Measurements from ENCODE around the gene SCN9A. TPM values are rescaled to one million over a fixed set of nuclear protein-coding genes. Genes with fewer than 3 reads are reported as not detected.

SCN9A gene
- total RNA-seq, 4 donors from 2014 or later, result 3.1 to 7.7 (median 6.2) TPM

DNA sequence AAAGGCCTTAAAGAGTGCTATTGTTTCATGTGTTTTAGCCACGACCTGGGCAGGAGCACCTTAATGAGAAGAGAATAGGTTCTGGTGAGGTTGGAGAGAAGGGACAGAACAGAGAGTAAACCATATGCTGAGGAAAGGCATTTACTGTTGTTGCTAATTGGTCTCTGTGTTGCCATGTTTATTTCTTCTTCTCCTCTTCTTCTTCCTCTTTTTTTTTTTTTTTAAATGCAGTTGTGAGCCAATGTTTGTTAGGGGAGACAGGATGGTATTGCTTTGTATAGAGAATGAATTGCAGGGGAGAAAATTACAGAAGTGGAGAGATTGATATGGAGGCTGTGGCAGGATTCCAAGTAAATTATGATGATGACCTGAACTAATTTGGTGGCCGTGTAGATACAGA is 2.6 kb downstream of the SCN9A start:
- peaks cover 0 to 24% (median 0%) of the 10 kb centered on the region in 3 donors for H3K4me1 ChIP-seq
- H3K27me3 ChIP-seq, result peaks cover 23% of the 10 kb centered on the region
- H3K27ac ChIP-seq, result no peak overlapping the region
- WGBS, 2 donors (ENCODE audit: low coverage in 1 of 2), result 64 to 71% methylated on average over 2 of the region's 2 CpGs
- no peaks in the 10 kb centered on the region for H3K36me3 ChIP-seq
- no peak overlapping the region for H3K4me3 ChIP-seq
- no peaks in the 10 kb centered on the region for H3K9me3 ChIP-seq
- TF ChIP-seq POLR2AphosphoS5 (IDR thresholded peaks at IDR 0.05) (no peak), EP300 (IDR thresholded peaks at IDR 0.05) (no peak)
- TF ChIP-seq, protein P1, sequence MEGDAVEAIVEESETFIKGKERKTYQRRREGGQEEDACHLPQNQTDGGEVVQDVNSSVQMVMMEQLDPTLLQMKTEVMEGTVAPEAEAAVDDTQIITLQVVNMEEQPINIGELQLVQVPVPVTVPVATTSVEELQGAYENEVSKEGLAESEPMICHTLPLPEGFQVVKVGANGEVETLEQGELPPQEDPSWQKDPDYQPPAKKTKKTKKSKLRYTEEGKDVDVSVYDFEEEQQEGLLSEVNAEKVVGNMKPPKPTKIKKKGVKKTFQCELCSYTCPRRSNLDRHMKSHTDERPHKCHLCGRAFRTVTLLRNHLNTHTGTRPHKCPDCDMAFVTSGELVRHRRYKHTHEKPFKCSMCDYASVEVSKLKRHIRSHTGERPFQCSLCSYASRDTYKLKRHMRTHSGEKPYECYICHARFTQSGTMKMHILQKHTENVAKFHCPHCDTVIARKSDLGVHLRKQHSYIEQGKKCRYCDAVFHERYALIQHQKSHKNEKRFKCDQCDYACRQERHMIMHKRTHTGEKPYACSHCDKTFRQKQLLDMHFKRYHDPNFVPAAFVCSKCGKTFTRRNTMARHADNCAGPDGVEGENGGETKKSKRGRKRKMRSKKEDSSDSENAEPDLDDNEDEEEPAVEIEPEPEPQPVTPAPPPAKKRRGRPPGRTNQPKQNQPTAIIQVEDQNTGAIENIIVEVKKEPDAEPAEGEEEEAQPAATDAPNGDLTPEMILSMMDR (IDR thresholded peaks at IDR 0.05), result no peak
- no peak for ATAC-seq

DNA sequence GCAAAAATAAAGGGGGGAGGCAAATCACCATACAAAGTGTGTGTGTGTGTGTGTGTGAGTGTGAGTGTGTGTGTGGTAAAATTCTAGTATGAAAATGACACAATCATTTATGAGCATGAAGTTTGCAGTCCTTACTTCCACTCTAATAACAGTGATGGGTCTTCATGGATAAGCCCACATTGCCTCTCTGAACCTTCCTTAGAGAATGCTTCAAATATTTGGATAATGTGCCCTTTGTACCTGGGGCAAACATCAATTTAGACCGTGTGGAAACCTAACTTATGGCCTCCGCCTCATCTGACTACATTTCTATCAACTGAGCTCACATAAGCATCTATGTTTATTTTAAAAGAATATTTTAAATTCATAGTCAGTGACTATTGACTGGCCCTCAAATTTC is 3.7 kb downstream of the SCN9A start:
- TF ChIP-seq, protein P1 (IDR thresholded peaks at IDR 0.05), result no peak
- TF ChIP-seq POLR2A (IDR thresholded peaks at IDR 0.05) (no peak), EP300 (IDR thresholded peaks at IDR 0.05) (no peak), POLR2AphosphoS5 (IDR thresholded peaks at IDR 0.05) (no peak)
- peaks cover 23% of the 10 kb centered on the region for H3K27me3 ChIP-seq
- ATAC-seq, result no peak
- no peak overlapping the region for H3K27ac ChIP-seq
- no peaks in the 10 kb centered on the region for H3K9me3 ChIP-seq
- H3K36me3 ChIP-seq, result no peaks in the 10 kb centered on the region
- no peak overlapping the region for H3K4me3 ChIP-seq
- 71 to 74% methylated on average over 2 of the region's 2 CpGs for WGBS, 2 donors (ENCODE audit: low coverage in 1 of 2)
- peaks cover 0 to 24% (median 0%) of the 10 kb centered on the region in 3 donors for H3K4me1 ChIP-seq

DNA sequence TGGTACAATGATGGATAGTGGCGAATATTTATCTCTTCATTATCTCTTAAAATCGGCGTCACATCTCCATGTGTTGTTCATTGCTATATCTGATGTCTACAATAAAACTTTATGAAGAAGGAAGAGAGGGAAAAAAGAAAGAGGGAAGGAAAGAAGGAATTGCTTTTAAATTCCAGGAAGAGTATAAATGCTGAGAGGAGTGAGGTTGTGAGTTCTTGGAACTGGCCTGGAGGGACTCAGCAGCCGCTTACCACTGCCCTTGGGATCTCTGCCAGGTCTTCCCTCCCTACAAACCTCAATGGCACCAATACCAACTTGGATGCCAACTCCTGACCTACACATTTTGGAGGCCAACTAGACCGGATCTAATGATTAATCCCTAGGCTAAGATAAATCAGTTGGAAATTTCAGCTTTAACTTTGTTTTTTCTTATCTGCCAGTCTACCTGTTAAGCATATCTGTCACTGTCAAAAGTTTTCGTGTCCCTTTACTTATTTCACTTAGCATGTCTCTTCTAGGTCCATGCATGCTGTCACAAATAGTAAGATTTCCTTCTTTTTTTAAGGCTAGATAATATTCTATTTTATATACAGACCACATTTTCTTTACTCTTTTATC is 9.8 kb downstream of the SCN9A start:
- Histone ChIP-seq H3K27ac (no peak overlapping the region), H3K9me3 (no peaks in the 10 kb centered on the region), H3K4me3 (no peak overlapping the region), H3K27me3 (peaks cover 6% of the 10 kb centered on the region), H3K4me1 (no peaks in the 10 kb centered on the region), H3K36me3 (no peaks in the 10 kb centered on the region)
- WGBS, 2 donors (ENCODE audit: low coverage in 1 of 2), result 84 to 94% methylated on average over 5 to 6 of the region's 6 CpGs
- TF ChIP-seq POLR2A (IDR thresholded peaks at IDR 0.05) (no peak), POLR2AphosphoS5 (IDR thresholded peaks at IDR 0.05) (no peak), EP300 (IDR thresholded peaks at IDR 0.05) (no peak)
- TF ChIP-seq, protein P1 (IDR thresholded peaks at IDR 0.05), result no peak
- ATAC-seq, result no peak

DNA sequence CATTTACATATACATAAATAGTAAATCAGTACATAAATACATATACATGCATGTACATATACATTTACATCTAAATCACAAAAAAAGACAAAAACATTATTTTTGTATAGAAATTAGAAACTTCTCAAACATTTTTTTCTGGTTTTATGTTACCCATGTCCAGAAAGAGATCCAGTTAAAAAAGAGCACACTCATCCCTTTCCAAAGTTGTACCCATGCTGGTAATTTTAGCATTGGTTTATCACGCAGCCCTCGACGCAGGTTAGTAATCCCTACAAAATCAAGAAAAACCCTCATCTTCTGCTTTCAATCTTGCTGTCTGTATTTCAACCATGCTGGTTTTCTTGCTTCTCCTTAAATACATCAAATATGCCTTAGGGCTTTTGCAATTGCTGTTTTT is 10.5 kb downstream of the SCN9A start:
- 93 to 95% methylated on average over 3 of the region's 3 CpGs for WGBS, 2 donors (ENCODE audit: low coverage in 1 of 2)
- TF ChIP-seq POLR2AphosphoS5 (IDR thresholded peaks at IDR 0.05), result no peak
- no peak for TF ChIP-seq POLR2A (IDR thresholded peaks at IDR 0.05)
- TF ChIP-seq, protein P1 (IDR thresholded peaks at IDR 0.05), result no peak
- no peak for TF ChIP-seq EP300 (IDR thresholded peaks at IDR 0.05)

DNA sequence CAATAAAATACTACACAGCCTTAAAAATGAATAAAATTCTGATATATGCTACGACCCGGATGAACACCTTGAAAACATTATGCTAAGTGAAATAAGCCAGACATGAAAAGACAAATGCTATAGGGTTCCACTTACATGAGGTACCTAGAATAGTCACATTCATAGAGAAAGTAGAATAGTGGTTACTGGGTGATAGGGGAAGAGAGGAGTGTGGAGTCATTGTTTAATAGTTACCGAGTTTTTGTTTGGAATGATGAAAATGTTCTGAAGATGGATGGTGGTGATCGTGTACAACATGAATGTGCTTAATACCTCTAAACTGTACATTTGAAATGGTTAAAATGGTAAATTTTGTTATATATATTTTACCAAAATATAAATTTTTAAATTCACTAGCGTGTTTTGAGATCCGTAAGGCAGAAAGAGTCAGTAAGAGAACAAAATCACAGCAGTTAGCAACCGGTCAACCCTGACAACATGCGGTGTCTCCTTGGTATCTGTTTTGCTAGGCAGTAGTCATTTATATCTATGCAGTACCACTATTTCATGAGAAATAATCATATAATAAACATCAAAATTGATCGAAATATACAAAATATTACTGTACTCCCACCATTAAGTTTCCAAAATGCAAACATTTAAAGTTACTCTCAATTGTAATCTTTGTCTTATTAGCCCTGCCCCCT is 11.1 kb downstream of the SCN9A start:
- H3K27ac ChIP-seq, result no peak overlapping the region
- ATAC-seq, result no peak
- 84% methylated on average over 9 of the region's 9 CpGs for WGBS, 2 donors (ENCODE audit: low coverage in 1 of 2)
- H3K4me1 ChIP-seq, result no peaks in the 10 kb centered on the region
- no peak overlapping the region for H3K4me3 ChIP-seq
- TF ChIP-seq EP300 (IDR thresholded peaks at IDR 0.05), result no peak
- no peak for TF ChIP-seq POLR2AphosphoS5 (IDR thresholded peaks at IDR 0.05)
- TF ChIP-seq POLR2A (IDR thresholded peaks at IDR 0.05), result no peak
- TF ChIP-seq, protein P1 (IDR thresholded peaks at IDR 0.05), result no peak
- no peaks in the 10 kb centered on the region for H3K36me3 ChIP-seq
- no peaks in the 10 kb centered on the region for H3K9me3 ChIP-seq
- H3K27me3 ChIP-seq, result peaks cover 4% of the 10 kb centered on the region

More for the DNA sequence above, 10.5 kb downstream of the SCN9A start:
- peaks cover 6% of the 10 kb centered on the region for H3K27me3 ChIP-seq
- H3K27ac ChIP-seq, result no peak overlapping the region
- H3K9me3 ChIP-seq, result no peaks in the 10 kb centered on the region
- no peak overlapping the region for H3K4me3 ChIP-seq
- H3K4me1 ChIP-seq, result no peaks in the 10 kb centered on the region
- ATAC-seq, result no peak
- no peaks in the 10 kb centered on the region for H3K36me3 ChIP-seq
